Activated naive CD4-positive, alpha-beta T cell treated with anti-CD3 and anti-CD28 coated beads, Interleukin-2, amount 50 U/mL, for 16 hours (primary cell): ENCODE data around the gene FSD2.
"Not testable (repeated sequence)": the region's sequence is repeated elsewhere in the genome, so short reads cannot be mapped to it uniquely, and the experiment has no call there.

ENCODE experiments used
- DNase-seq: peaks from one replicate; pipeline ENCODE4 v3.0.0-alpha.2; 2020

The FSD2 gene

DNA sequence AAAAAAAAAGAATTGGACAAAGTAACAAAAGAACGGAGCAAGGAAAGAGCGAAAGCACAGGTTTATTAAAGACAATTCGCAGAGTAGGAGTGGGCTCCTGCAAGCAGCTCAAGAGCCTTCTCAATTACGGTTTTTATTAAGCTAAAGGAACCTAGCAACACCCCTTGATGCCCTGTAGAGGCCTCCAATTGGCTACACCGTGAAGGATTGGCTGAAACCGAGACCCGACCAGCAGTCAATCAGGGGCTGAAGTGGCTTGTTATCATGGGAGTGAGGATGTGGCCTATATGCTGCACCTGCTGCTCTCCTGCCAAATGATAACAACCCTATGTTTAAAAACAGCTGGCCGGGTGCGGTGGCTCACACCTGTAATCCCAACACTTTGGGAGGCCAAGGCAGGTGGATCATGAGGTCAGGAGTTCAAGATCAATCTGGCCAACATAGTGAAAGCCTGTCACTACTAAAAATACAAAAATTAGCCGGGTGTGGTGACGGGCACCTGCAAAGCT is 75.8 kb downstream of the FSD2 start:
- no peak for DNase-seq

DNA sequence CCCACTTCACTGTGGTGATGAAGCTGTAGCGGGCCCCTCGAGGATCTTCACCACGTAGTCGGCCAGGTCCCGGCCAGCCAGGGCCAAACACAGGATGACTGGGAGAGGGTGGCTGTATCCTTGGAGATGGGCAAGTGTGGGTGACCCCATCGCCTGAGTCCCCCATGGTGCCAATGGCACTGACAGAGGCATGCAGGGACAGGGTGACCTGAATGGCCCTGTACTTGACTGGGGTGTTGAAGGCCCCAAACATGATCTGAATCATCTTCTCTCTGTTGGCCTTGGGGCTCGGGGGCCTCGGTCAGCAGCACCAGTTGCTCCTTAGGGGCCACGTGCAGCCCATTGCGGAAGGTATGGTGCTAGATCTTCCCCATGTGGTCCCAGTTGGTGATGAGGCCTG is 79.1 kb downstream of the FSD2 start:
- DNase-seq: no peak

DNA sequence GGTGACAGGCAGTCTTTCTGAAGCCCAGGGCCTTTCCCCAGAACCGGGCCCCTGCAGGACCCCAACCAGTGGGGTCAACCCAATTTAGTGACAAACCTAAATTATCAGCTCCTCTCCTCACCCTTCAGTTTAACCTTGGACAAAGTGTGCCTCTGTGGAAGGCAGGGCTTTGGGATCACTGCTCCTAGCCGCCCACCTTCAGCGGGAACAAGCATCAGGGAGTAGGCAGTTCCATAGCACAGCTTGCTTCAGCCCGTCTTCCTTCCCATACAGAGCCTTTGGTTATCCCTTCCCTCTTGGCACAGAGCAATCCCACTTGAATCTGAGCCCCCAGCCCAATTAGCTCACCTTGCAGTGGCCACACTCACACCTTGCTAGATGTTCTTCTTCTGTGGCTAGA is 90.9 kb downstream of the FSD2 start:
- no peak for DNase-seq

DNA sequence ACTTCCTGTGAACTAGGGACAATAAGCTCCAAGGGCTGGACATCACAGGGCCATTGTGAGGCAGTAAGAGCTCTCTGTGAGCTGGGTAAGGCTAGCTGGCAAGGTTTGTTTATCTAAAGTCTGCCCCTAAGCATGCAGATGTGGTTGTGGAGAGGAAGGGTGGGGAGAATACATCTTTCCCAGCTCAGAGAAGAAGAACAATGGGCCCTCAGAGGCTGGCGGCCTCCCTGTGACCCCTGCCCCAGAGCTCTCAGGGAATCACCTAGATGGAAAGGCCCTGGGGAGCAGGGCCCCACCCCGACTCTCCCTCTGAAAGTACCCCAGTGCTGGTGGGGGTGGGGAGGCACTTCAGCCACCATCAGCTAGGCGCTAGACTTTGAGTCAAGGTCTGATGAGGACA is 91.9 kb downstream of the FSD2 start:
- no peak for DNase-seq

DNA sequence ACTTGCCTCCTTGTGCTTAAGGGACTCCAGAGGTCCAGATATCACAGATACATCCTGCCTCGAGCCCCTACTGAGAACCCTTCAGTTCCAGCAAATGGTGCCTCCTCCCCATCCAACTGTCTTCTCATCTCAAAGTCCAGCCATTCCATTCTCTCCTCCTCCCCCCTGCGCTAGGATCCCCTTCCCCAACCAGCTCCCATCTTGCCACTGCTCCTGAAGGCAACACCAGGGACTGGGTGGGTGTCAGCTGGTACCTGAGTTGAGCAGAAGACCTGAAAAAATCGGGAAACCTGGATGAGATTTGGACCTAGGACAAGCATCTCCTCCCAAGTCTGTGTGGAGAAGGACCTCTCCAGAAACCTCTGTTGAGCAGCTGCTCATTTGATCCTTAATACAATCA is 93.8 kb downstream of the FSD2 start:
- DNase-seq: no peak

DNA sequence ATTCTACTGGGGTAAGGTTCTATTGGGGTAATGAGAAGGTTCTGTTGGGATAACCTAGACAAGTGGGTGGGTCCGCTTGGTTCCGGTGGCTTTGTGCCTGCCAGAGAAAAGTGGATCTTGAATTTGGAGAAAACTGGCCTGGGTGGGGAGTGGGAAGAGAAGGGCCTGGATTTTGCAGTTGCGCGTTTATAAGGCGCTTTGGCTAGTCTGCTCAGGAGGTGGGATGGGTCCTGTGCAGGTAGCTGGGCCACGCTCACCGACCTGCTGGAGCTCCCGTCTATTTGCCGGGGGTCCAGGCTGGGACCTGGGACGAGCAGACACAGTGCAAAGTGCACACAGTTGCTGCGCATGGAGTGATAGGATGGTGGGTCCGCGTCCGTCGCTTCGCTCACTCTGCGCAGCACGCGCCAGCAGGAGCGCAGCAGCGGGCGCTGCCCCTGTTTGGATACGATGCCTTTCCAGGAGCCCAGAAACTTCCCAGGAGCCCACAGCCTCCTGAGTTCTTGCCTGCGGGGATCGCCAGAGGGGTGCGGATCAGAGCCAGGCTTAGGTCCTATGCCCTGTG is 94.9 kb downstream of the FSD2 start:
- DNase-seq: no peak

DNA sequence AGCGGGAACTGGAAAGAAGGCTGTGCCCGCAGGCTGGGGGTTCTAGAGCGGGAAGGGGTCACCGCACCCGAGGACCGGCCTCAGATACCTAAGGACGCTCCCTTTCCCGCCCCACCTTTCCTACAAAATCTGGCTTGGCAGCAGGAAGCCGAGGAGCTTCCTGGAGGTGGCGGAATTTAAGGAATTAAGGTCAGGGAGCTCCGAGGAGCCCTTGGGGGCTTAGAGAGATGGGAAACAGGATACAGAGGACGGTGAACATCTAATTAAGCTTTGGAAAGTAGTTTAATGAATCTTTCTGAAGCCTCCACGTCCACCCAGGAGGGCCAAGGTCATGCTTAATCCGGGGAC is 95.7 kb downstream of the FSD2 start:
- DNase-seq: no peak

DNA sequence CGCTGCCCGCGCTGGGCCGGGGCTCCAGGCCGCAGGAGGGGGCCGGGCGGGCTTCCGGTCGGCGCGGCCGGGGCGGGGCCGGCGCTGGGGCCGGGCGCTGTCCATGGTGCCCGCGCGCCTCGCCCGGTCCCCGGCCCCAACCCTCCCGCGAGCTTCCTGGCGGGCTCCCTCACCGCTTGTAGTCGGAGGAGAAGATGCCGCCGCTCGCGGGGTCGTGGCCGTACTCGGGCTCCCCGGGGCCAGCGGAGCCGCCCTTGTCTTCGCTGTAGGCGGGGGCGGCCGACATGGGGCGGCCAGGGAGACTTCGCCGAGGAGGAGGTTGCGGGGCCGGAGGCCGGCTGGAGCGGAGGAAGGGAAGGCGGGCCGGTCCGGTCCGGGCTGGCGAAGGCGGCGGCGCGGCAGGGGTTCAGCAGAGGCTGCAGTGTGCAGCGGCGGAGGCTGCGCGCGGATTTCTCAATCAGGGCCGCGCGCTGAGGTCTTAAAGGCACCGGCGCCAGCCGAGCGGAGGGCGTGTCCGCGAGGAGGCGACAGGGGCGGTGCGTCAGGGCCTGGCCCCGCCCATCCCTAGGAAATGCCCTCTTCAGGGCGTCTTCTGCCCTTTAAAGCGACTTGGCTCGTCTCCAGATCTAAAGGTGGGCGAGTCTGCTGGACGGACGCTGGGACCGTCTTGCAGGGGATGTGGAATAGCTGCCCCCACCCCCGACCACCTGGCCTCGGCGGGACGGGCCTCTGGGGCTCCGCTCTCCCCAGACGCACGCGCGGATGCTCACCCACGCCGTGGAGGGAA is 96.3 kb downstream of the FSD2 start, which contains the start of gene AP3B2:
Gene AP3B2, minus strand, starts transcription at position 455 of the 787 bp plus-strand sequence. Its CDS starts 169 bp downstream, at position 286.
- DNase-seq: peak; percentile 79

DNA sequence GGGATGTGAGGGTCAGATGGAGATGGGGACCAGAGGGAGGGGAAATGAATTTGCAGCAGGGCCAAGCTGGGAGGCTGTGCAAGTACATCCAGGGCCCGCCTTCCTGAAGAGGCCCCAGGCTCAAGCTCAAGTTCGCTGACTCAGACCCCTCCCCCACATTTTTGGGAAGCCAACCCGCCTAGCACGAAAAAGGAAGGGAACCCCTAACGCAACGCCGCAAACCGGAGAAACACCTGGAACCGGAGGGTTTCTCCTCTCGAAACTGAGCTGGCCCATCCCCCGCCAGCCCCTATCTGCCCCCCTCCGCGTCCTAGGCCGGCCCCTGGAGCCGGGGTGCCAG is 96.8 kb downstream of the FSD2 start:
- no peak for DNase-seq

DNA sequence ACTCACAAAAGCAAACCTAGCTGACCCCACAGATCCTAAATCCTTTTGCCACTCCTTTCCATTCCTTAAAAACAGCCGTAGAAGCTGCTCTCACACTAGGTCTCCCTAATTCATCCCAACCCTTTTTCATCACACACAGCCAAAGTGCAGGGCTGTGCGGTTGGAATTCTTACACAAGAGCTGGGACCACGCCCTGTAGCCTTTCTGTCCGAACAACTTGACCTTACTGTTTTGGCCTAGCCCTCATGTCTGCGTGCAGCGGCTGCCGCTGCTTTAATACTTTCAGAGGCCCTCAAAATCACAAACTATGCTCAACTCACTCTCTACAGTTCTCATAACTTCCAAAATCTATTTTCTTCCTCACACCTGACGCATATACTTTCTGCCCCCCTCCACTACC is 100.0 kb downstream of the FSD2 start:
- DNase-seq: not testable (repeated sequence)
